Activated CD4-positive, alpha-beta T cell treated with anti-CD3 and anti-CD28 coated beads, Interleukin-2, amount 10 ng/mL, durations not matched to agents 24 days and 14 days (primary cell): ENCODE results near the gene ZFTA. TPM values are rescaled to one million over a fixed set of nuclear protein-coding genes. Genes with fewer than 3 reads are reported as not detected.

Experiments used
- total RNA-seq: library from RNA; stranded (reverse); gene quantifications from 2 replicates; pipeline ENCODE4 v1.2.3, GENCODE V29; 2022

ZFTA gene
- total RNA-seq, 1 donor from 2014 or later = 3.8 TPM

Other genes starting within 250 kb of the ZFTA start
- gene PLAAT4, start 232.0 kb downstream of the ZFTA start, total RNA-seq = 12.2 and 14.7 TPM in 2 replicates
- gene PLAAT2, start 205.4 kb downstream of the ZFTA start, total RNA-seq = not detected in 2 replicates
- gene PLAAT3, start 154.3 kb downstream of the ZFTA start, total RNA-seq = 2.1 and 3.1 TPM in 2 replicates
- 38.5 and 39.5 TPM in 2 replicates for gene ATL3, start 97.4 kb downstream of the ZFTA start, total RNA-seq
- 51.3 and 54.2 TPM in 2 replicates for gene RTN3, start 87.3 kb downstream of the ZFTA start, total RNA-seq
- 60.2 and 65.8 TPM in 2 replicates for gene SPINDOC, start 44.7 kb upstream of the ZFTA start, total RNA-seq
- 34.2 and 41.0 TPM in 2 replicates for gene MARK2, start 70.3 kb upstream of the ZFTA start, total RNA-seq
- 0.26 and 0.28 TPM in 2 replicates for gene RCOR2, start 148.4 kb upstream of the ZFTA start, total RNA-seq
- 26.1 and 26.9 TPM in 2 replicates for gene NAA40, start 170.2 kb upstream of the ZFTA start, total RNA-seq
- gene COX8A, start 205.8 kb upstream of the ZFTA start, total RNA-seq = 302 TPM in 2 replicates
- gene OTUB1, start 217.7 kb upstream of the ZFTA start, total RNA-seq = 105 and 115 TPM in 2 replicates